ENCODE data around the gene CA10. TPM values are rescaled to one million over a fixed set of nuclear protein-coding genes. Genes with fewer than 3 reads are reported as not detected.

CA10 gene
- total and polyA plus RNA-seq, 11 donors: not detected

DNA sequence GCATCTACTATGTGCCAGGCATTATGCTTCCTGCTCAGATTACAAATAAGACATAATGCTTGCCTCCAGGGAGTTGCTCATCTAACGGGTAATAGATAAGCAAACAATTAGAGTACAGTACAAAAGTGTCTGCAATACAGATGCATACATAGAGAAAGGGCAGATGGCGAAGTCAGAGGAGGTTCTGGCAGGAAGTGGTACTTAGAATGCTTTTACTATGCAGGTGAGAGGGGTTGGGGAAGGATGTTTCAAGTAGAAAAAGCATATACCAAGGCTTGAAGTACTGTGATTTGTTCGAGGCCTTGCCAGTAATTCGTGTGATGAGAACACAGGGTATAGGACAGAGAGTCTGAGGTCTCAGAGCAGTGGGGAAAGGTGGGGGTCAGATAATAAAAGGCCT lies 548.4 kb downstream of the CA10 start:
- Histone ChIP-seq H3K36me3 (no peaks in the 10 kb centered on the region), H3K27ac (no peak overlapping the region), H3K4me1 (peaks cover 0 to 17% (median 0%) of the 10 kb centered on the region in 12 donors), H3K27me3 (no peaks in the 10 kb centered on the region), H3K9me3 (no peaks in the 10 kb centered on the region), H3K4me3 (no peak overlapping the region)
- TF ChIP-seq POLR2A (IDR thresholded peaks at IDR 0.05): no peak
- TF ChIP-seq, protein P1, sequence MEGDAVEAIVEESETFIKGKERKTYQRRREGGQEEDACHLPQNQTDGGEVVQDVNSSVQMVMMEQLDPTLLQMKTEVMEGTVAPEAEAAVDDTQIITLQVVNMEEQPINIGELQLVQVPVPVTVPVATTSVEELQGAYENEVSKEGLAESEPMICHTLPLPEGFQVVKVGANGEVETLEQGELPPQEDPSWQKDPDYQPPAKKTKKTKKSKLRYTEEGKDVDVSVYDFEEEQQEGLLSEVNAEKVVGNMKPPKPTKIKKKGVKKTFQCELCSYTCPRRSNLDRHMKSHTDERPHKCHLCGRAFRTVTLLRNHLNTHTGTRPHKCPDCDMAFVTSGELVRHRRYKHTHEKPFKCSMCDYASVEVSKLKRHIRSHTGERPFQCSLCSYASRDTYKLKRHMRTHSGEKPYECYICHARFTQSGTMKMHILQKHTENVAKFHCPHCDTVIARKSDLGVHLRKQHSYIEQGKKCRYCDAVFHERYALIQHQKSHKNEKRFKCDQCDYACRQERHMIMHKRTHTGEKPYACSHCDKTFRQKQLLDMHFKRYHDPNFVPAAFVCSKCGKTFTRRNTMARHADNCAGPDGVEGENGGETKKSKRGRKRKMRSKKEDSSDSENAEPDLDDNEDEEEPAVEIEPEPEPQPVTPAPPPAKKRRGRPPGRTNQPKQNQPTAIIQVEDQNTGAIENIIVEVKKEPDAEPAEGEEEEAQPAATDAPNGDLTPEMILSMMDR (IDR thresholded peaks at IDR 0.05): no peak
- intact Hi-C loops (cut with DNase I): loop anchor here in 1 of 10 donors (2.0 kb wide), 1 partner anchor 93 kb away; no protein-coding TSS in a partner anchor
- 78 to 89% (median 83%) methylated on average over 4 of the region's 4 CpGs for WGBS, 4 donors
- ATAC-seq: no peak
- DNase-seq: no peak

DNA sequence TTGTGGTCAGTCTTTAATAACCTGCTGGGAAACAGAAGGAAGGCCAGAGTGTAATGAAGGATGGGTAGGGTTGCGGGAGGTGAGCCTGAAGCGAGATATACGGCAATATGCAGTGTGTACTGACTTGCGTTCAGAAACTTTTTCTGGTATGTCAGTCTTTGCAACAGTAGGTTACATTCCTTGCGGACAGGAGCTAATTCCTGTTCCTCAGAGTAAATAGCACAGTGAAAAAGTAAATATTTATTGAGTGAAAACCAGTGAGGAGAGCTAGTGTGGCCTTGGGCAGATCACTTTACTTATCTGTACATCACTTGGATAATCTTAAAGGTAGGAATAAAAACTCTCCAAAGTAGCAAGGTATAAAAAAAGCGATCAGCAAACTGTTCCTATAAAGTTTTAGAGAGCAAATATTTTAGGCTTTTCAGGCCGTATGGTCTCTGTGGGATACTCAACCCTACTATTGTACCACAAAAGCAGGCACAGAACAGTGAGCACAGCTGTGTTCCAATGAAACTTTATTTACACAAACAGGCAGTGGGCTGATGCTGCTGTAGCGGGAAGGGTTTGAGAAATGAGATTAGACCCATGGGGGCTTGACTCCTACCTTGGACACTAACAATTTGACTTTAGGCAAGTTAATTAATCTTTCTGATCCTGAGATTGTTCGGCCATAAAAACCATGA lies 550.1 kb downstream of the CA10 start:
- 90 to 95% (median 91%) methylated on average over 9 of the region's 9 CpGs for WGBS, 4 donors
- Histone ChIP-seq H3K27me3 (no peaks in the 10 kb centered on the region), H3K27ac (no peak overlapping the region), H3K36me3 (no peaks in the 10 kb centered on the region), H3K9me3 (no peaks in the 10 kb centered on the region), H3K4me3 (no peak overlapping the region), H3K4me1 (peaks cover 0 to 17% (median 0%) of the 10 kb centered on the region in 12 donors)
- TF ChIP-seq, protein P1 (IDR thresholded peaks at IDR 0.05): no peak
- TF ChIP-seq POLR2A (IDR thresholded peaks at IDR 0.05): no peak
- ATAC-seq: no peak
- intact Hi-C loops (cut with DNase I): loop anchor here in 1 of 10 donors (10.0 kb wide), 1 partner anchor 66 kb away; no protein-coding TSS in a partner anchor
- no peak for DNase-seq

DNA sequence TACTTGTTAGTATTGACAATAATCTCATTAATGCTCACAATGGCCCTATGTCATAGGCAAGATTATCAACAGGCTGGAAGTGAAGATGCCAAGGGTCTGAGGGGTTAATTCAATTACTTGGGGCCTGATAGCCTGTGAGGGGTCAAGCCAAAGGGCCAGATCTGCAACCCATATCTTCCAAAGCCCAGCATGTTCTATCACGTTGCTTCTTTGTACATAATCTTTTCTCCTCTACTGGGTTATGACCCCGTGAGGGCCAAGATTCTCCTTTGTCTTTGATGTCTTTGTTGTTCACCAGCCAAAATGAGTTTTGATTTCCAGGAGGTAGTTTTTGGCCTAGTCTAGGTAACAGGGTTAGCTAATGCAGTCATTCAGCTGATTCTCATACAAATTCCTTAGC lies 551.0 kb downstream of the CA10 start:
- WGBS, 4 donors: 48 to 64% (median 59%) methylated on average over 2 of the region's 2 CpGs
- no peaks in the 10 kb centered on the region for H3K9me3 ChIP-seq
- no peak for DNase-seq

More for the DNA sequence above, 551.0 kb downstream of the CA10 start:
- no peak overlapping the region for H3K27ac ChIP-seq
- H3K36me3 ChIP-seq: no peaks in the 10 kb centered on the region
- intact Hi-C loops (cut with DNase I): loop anchor here in 1 of 10 donors (10.0 kb wide), 1 partner anchor 67 kb away; no protein-coding TSS in a partner anchor
- H3K4me3 ChIP-seq: no peak overlapping the region
- no peak for TF ChIP-seq POLR2A (IDR thresholded peaks at IDR 0.05)
- TF ChIP-seq, protein P1 (IDR thresholded peaks at IDR 0.05): no peak
- peaks cover 0 to 17% (median 0%) of the 10 kb centered on the region in 12 donors for H3K4me1 ChIP-seq
- no peak for ATAC-seq
- no peaks in the 10 kb centered on the region for H3K27me3 ChIP-seq

Data from heart left ventricle (tissue), 16 donors.